ENCODE data around the gene RARRES1. TPM values are rescaled to one million over a fixed set of nuclear protein-coding genes. Genes with fewer than 3 reads are reported as not detected.

Gene RARRES1
- total RNA-seq, 2 donors from 2014 or later = 67.9 to 138 TPM

- no peak overlapping the region for H3K4me3 ChIP-seq
- no peaks in the 10 kb centered on the region for H3K9me3 ChIP-seq
- no peak for DNase-seq (ENCODE audit: low spot score)
- no peaks in the 10 kb centered on the region for H3K36me3 ChIP-seq
- intact Hi-C loops (cut with DNase I) = no loop called here
- TF ChIP-seq POLR2A (IDR thresholded peaks at IDR 0.05) (no peak), CTCF (IDR thresholded peaks at IDR 0.05) (no peak), POLR2AphosphoS5 (IDR thresholded peaks at IDR 0.05) (no peak)
- no peak overlapping the region for H3K27ac ChIP-seq
- 97% methylated on average over 6 of the region's 6 CpGs for WGBS
- no peaks in the 10 kb centered on the region for H3K27me3 ChIP-seq (replicated peaks; ENCODE audit: insufficient read depth)
- H3K4me1 ChIP-seq (replicated peaks) = no peaks in the 10 kb centered on the region
Observed at GRCh38 chr3:158738653-158739052, 6.4 kb upstream of the RARRES1 start.

DNA sequence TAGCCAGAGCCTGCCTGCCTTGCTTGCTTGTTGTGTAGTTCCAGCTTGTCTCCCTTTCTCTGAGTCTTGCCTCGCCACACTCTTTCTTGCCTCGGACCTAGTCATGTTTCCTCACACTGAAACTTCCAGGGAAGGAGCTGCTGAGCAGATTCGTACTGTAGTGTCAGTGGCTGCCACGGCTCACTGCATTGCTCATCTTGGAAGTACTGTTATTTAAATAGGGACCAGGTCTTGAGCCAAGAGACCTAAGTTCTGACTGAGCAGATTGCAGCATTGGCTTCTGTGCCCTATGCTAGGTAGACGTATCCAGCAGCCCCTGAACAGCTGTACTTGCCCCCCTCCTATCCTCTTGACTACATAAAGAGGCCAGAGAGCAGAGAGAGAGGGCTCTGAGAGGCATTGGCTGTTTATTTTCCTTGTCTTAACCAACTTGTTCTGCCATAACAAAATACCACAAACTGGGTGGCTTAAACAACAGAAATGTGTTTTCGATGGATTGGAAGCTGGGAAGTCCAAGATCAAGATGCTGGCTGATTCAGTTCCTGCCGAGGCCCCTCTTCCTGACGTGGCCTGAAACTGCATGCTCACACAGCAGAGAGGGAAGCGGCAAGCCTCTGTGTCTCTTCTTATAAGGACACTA is 5.8 kb upstream of the RARRES1 start:
- Histone ChIP-seq H3K27ac (no peak overlapping the region), H3K4me1 (replicated peaks) (no peaks in the 10 kb centered on the region), H3K9me3 (no peaks in the 10 kb centered on the region), H3K36me3 (no peaks in the 10 kb centered on the region), H3K4me3 (no peak overlapping the region), H3K27me3 (replicated peaks; ENCODE audit: insufficient read depth) (no peaks in the 10 kb centered on the region)
- TF ChIP-seq POLR2AphosphoS5 (IDR thresholded peaks at IDR 0.05) = no peak
- TF ChIP-seq CTCF (IDR thresholded peaks at IDR 0.05) = no peak
- no peak for TF ChIP-seq POLR2A (IDR thresholded peaks at IDR 0.05)
- intact Hi-C loops (cut with DNase I) = no loop called here
- 73% methylated on average over 9 of the region's 9 CpGs for WGBS
- DNase-seq (ENCODE audit: low spot score) = no peak

GRCh38 chr3:158737410-158737809 is 5.2 kb upstream of the RARRES1 start:
- no peak overlapping the region for H3K27ac ChIP-seq
- DNase-seq (ENCODE audit: low spot score) = no peak

DNA sequence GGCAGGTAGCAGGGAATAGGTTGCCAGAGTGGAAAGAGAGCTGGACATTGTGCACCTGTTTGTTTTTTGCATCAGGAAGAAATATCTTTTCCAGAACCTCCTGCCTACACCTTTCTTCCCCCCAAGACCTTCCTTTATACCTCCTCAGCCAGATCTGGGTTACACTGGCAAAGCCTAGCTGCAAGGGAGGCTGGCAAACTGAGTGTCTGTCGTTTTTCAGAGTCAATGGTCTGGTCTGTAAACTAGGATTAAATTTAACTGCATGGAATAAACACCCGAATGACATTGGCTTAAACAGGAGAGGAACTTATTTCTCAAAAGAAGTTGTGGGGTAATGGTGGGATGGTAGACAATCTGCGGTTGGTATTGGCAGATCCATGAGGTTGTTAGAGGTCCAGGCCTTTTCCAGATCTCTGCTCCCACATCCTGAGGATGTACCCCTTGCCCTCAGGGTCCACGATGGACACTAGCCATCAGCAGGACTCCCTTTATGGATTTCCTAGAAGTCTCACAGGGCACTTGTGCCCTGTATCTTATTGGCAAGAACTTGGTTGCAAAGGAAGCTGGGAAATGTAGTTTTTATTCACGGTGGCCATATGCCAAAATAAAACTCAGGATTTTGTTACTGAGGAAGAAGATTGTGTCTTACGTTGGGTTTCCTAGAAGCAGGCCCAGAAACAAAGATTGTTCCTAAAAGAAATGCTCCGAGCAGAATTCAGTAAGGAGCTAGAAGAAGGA is 3.2 kb upstream of the RARRES1 start:
- Histone ChIP-seq H3K4me3 (no peak overlapping the region), H3K36me3 (no peaks in the 10 kb centered on the region), H3K27me3 (replicated peaks; ENCODE audit: insufficient read depth) (no peaks in the 10 kb centered on the region), H3K27ac (no peak overlapping the region), H3K9me3 (no peaks in the 10 kb centered on the region), H3K4me1 (replicated peaks) (peaks cover 7% of the 10 kb centered on the region)
- 87% methylated on average over 7 of the region's 7 CpGs for WGBS
- intact Hi-C loops (cut with DNase I) = no loop called here
- TF ChIP-seq CTCF (IDR thresholded peaks at IDR 0.05) (no peak), POLR2A (IDR thresholded peaks at IDR 0.05) (no peak), POLR2AphosphoS5 (IDR thresholded peaks at IDR 0.05) (no peak)
- DNase-seq (ENCODE audit: low spot score) = no peak

More at GRCh38 chr3:158737410-158737809, 5.2 kb upstream of the RARRES1 start:
- 95% methylated on average over 2 of the region's 2 CpGs for WGBS
- Histone ChIP-seq H3K27me3 (replicated peaks; ENCODE audit: insufficient read depth) (no peaks in the 10 kb centered on the region), H3K9me3 (no peaks in the 10 kb centered on the region), H3K36me3 (no peaks in the 10 kb centered on the region), H3K4me1 (replicated peaks) (no peaks in the 10 kb centered on the region), H3K4me3 (no peak overlapping the region)
- TF ChIP-seq POLR2A (IDR thresholded peaks at IDR 0.05) = no peak
- TF ChIP-seq POLR2AphosphoS5 (IDR thresholded peaks at IDR 0.05) = no peak
- no peak for TF ChIP-seq CTCF (IDR thresholded peaks at IDR 0.05)
- intact Hi-C loops (cut with DNase I) = no loop called here

All from prostate gland (tissue), 2 donors.